Left ventricle myocardium superior (tissue), 1 donor: ENCODE data around the gene HNRNPF. TPM values are rescaled to one million over a fixed set of nuclear protein-coding genes. Genes with fewer than 3 reads are reported as not detected.
"Not testable (repeated sequence)": the region's sequence is repeated elsewhere in the genome, so short reads cannot be mapped to it uniquely, and the experiment has no call there.

Experiments used
- ATAC-seq: fragments of 200-7000 bp; cut with Tn5 transposase; one replicate; pipeline ENCODE4 v1.9.1; 2020; ENCODE audit warnings: mild to moderate bottlenecking, moderate library complexity
- DNase-seq: peaks from one replicate; pipeline ENCODE4 v3.0.0-alpha.2; 2020
- intact Hi-C: fragments of 100-400 bp; cut with micrococcal nuclease; formaldehyde crosslinking; loops from one replicate; pipeline ENCODE4 v1.11.0; 2022
- total RNA-seq: library from RNA; stranded (reverse); fragmentation: NEBNext Ultra II Directional; extraction: Animal tissue kit (Norgen Biotek cat#: 25700); gene quantifications from one replicate; pipeline ENCODE4 v1.2.1, GENCODE V29; 2021
- donor health status: DM: no; HTN: yes; CAD: no; lungs with severe emphysema.

HNRNPF gene
- total RNA-seq, 1 donor from 2014 or later: 77.3 TPM

- intact Hi-C loops, DNase-seq, ATAC-seq: not testable (repeated sequence)
Measured at GRCh38 chr10:43426476-43426875, 17.5 kb upstream of the HNRNPF start.

- intact Hi-C loops: no loop called here
- DNase-seq (no peak), ATAC-seq (no peak)
Measured at GRCh38 chr10:43424416-43424815, 15.4 kb upstream of the HNRNPF start.

- ATAC-seq, intact Hi-C loops: not testable (repeated sequence)
Measured at GRCh38 chr10:43421944-43422343, 13.0 kb upstream of the HNRNPF start.

GRCh38 chr10:43421519-43421918 lies 12.5 kb upstream of the HNRNPF start:
- DNase-seq (no peak), ATAC-seq (no peak)
- intact Hi-C loops: no loop called here

More at GRCh38 chr10:43421944-43422343, 13.0 kb upstream of the HNRNPF start:
- not testable (repeated sequence) for DNase-seq

- intact Hi-C loops: no loop called here
- DNase-seq (no peak), ATAC-seq (no peak)
Measured at GRCh38 chr10:43421201-43421507, 12.2 kb upstream of the HNRNPF start.

- DNase-seq: peak; percentile 95
- intact Hi-C loops: no loop called here
- ATAC-seq: peak; percentile 99
Measured at GRCh38 chr10:43420369-43421200, 11.6 kb upstream of the HNRNPF start.

- intact Hi-C loops: no loop called here
- DNase-seq (no peak), ATAC-seq (peak; percentile 4)
Measured at GRCh38 chr10:43419997-43420368, 11.0 kb upstream of the HNRNPF start.

GRCh38 chr10:43417950-43418768 lies 9.2 kb upstream of the HNRNPF start:
- ATAC-seq (no peak), DNase-seq (no peak)
- intact Hi-C loops: no loop called here

- intact Hi-C loops: no loop called here
- ATAC-seq (no peak), DNase-seq (no peak)
Measured at GRCh38 chr10:43415544-43415943, 6.6 kb upstream of the HNRNPF start.

- ATAC-seq (no peak), DNase-seq (no peak)
- intact Hi-C loops: no loop called here
Measured at GRCh38 chr10:43411536-43411935, 2.5 kb upstream of the HNRNPF start.

- intact Hi-C loops: no loop called here
- DNase-seq (no peak), ATAC-seq (no peak)
Measured at GRCh38 chr10:43410345-43410744, 1.4 kb upstream of the HNRNPF start.

- DNase-seq (peak; percentile 70), ATAC-seq (peak; percentile 6)
- intact Hi-C loops: no loop called here
Measured at GRCh38 chr10:43409385-43410109, 561 bp upstream of the HNRNPF start.

- ATAC-seq: no peak
- DNase-seq: no peak
- intact Hi-C loops: no loop called here
Measured at GRCh38 chr10:43408331-43408709, 666 bp downstream of the HNRNPF start.

GRCh38 chr10:43407576-43408330 lies 1.2 kb downstream of the HNRNPF start:
- ATAC-seq: peak; percentile 78
- intact Hi-C loops: no loop called here
- peak; percentile 95 for DNase-seq

GRCh38 chr10:43407148-43407575 lies 1.8 kb downstream of the HNRNPF start:
- intact Hi-C loops: no loop called here
- ATAC-seq (peak; percentile 40), DNase-seq (peak; percentile 80)

GRCh38 chr10:43404704-43405084 lies 4.3 kb downstream of the HNRNPF start:
- DNase-seq (no peak), ATAC-seq (no peak)
- intact Hi-C loops: no loop called here

GRCh38 chr10:43403911-43404703 lies 4.9 kb downstream of the HNRNPF start:
- ATAC-seq (no peak), DNase-seq (no peak)
- intact Hi-C loops: no loop called here

- intact Hi-C loops: no loop called here
- no peak for ATAC-seq
- no peak for DNase-seq
Measured at GRCh38 chr10:43402880-43403452, 6.0 kb downstream of the HNRNPF start.
